Astrocyte (in vitro differentiated cells and primary cell): Measurements from ENCODE around the gene DCUN1D4. TPM values are rescaled to one million over a fixed set of nuclear protein-coding genes. Genes with fewer than 3 reads are reported as not detected.

ENCODE experiments used
- DNase-seq: peaks from one replicate; pipeline ENCODE4 v3.0.0-alpha.2; 2010; ENCODE audit warnings: low read depth
- FAIRE-seq: peaks from 2 replicates; lab custom pipeline; 2011; peaks lifted over from hg19 to GRCh38; lab: Jason Lieb, UNC
- H2AFZ ChIP-seq: 2 replicates; pipeline ENCODE4 v1.6.0; 2012; ENCODE audit warnings: low read depth, low read length, inconsistent platforms
- H3K27ac ChIP-seq: 2 replicates; pipeline ENCODE4 v1.5.1; 2011; ENCODE audit warnings: low read depth, low read length, inconsistent platforms
- H3K27me3 ChIP-seq: 2 replicates; pipeline ENCODE4 v1.6.0; 2011; ENCODE audit warnings: low read length, inconsistent platforms; ENCODE audit not compliant: insufficient read depth
- H3K36me3 ChIP-seq: 2 replicates; pipeline ENCODE4 v1.5.1; 2011; ENCODE audit warnings: low read length, inconsistent platforms; ENCODE audit not compliant: insufficient read depth
- H3K4me1 ChIP-seq: 2 replicates; pipeline ENCODE4 v1.5.1; 2011; ENCODE audit warnings: low read length, inconsistent platforms; ENCODE audit not compliant: insufficient read depth
- H3K4me2 ChIP-seq: 2 replicates; pipeline ENCODE4 v1.6.0; 2012; ENCODE audit warnings: low read length, inconsistent platforms
- H3K4me3 ChIP-seq: 2 replicates; pipeline ENCODE4 v1.5.1; 2011; ENCODE audit warnings: low read depth, mild to moderate bottlenecking, low read length, inconsistent platforms; ENCODE audit not compliant: insufficient read depth
- H3K79me2 ChIP-seq: 2 replicates; pipeline ENCODE4 v1.6.0; 2012; ENCODE audit warnings: mild to moderate bottlenecking, low read length, inconsistent platforms; ENCODE audit not compliant: insufficient read depth
- H3K9ac ChIP-seq: 2 replicates; pipeline ENCODE4 v1.6.0; 2012; ENCODE audit warnings: mild to moderate bottlenecking, low read length, inconsistent platforms
- H3K9me3 ChIP-seq: 2 replicates; pipeline ENCODE4 v1.5.1; 2012; ENCODE audit warnings: low read depth, mild to moderate bottlenecking, low read length, inconsistent platforms; ENCODE audit not compliant: insufficient read depth
- H4K20me1 ChIP-seq: 2 replicates; pipeline ENCODE4 v1.6.0; 2012; ENCODE audit warnings: low read length, inconsistent platforms; ENCODE audit not compliant: insufficient read depth
- H3K27ac Mint-ChIP-seq: one replicate; pipeline ENCODE4 v1.8.0; 2021; ENCODE audit warnings: mild to moderate bottlenecking, mixed read lengths; ENCODE audit not compliant: unreplicated experiment
- H3K27me3 Mint-ChIP-seq: one replicate; pipeline ENCODE4 v1.8.0; 2021; ENCODE audit warnings: low read depth, mixed read lengths; ENCODE audit not compliant: unreplicated experiment
- H3K36me3 Mint-ChIP-seq: one replicate; pipeline ENCODE4 v1.8.0; 2021; ENCODE audit warnings: low read depth, mixed read lengths; ENCODE audit not compliant: unreplicated experiment
- H3K4me1 Mint-ChIP-seq: one replicate; pipeline ENCODE4 v1.8.0; 2021; ENCODE audit warnings: low read depth, mixed read lengths; ENCODE audit not compliant: unreplicated experiment
- H3K4me3 Mint-ChIP-seq: one replicate; pipeline ENCODE4 v1.8.0; 2021; ENCODE audit warnings: mild to moderate bottlenecking, moderate library complexity, mixed read lengths; ENCODE audit not compliant: unreplicated experiment
- H3K9me3 Mint-ChIP-seq: one replicate; pipeline ENCODE4 v1.8.0; 2021; ENCODE audit warnings: mild to moderate bottlenecking, mixed read lengths; ENCODE audit not compliant: unreplicated experiment
- CTCF ChIP-seq: IDR thresholded peaks from 2 replicates; pipeline ENCODE4 v1.5.1; 2011; ENCODE audit warnings: low read depth, mild to moderate bottlenecking, inconsistent platforms, low read length, moderate library complexity; ENCODE audit not compliant: insufficient read depth
- EZH2 ChIP-seq: IDR thresholded peaks from 2 replicates; pipeline ENCODE4 v1.6.1; 2012; ENCODE audit warnings: mild to moderate bottlenecking, low read length, inconsistent platforms; ENCODE audit not compliant: insufficient read depth
- total RNA-seq: library from RNA; stranded (reverse); gene quantifications from 2 replicates; pipeline ENCODE4 v1.2.1, GENCODE V29; 2021

Gene DCUN1D4
- total RNA-seq, 1 donor from 2014 or later, result 59.0 TPM

GRCh38 chr4:51870441-51871188 lies 27.7 kb downstream of the DCUN1D4 start:
- Histone ChIP-seq H3K27me3 (no peaks in the 10 kb centered on the region), H3K4me3 (no peak overlapping the region), H3K79me2 (peaks cover 11% of the 10 kb centered on the region), H2AFZ (no peak overlapping the region), H3K9ac (no peak overlapping the region), H3K4me1 (peaks cover 5% of the 10 kb centered on the region), H3K36me3 (peaks cover 30% of the 10 kb centered on the region), H3K27ac (no peak overlapping the region), H4K20me1 (peaks cover 22% of the 10 kb centered on the region), H3K9me3 (no peaks in the 10 kb centered on the region), H3K4me2 (no peak overlapping the region)
- DNase-seq (no peak), FAIRE-seq (no peak)
- Mint-ChIP-seq H3K27me3 (no peaks in the 10 kb centered on the region), H3K4me1 (peaks cover 1% of the 10 kb centered on the region), H3K27ac (no peak overlapping the region), H3K9me3 (no peaks in the 10 kb centered on the region), H3K36me3 (peaks cover 30% of the 10 kb centered on the region), H3K4me3 (no peak overlapping the region)
- TF ChIP-seq EZH2 (no peak), CTCF (no peak)

GRCh38 chr4:51872283-51872997 lies 29.5 kb downstream of the DCUN1D4 start:
- peaks cover 5% of the 10 kb centered on the region for H3K4me1 ChIP-seq
- no peak overlapping the region for H3K4me2 ChIP-seq
- Mint-ChIP-seq H3K9me3 (no peaks in the 10 kb centered on the region), H3K4me3 (no peak overlapping the region), H3K4me1 (peaks cover 1% of the 10 kb centered on the region), H3K27ac (no peak overlapping the region), H3K36me3 (peaks cover 29% of the 10 kb centered on the region), H3K27me3 (no peaks in the 10 kb centered on the region)
- peaks cover 22% of the 10 kb centered on the region for H4K20me1 ChIP-seq
- H3K27me3 ChIP-seq, result no peaks in the 10 kb centered on the region
- H3K36me3 ChIP-seq, result peaks cover 31% of the 10 kb centered on the region
- no peaks in the 10 kb centered on the region for H3K9me3 ChIP-seq
- no peak overlapping the region for H3K9ac ChIP-seq
- no peak overlapping the region for H3K27ac ChIP-seq
- peaks cover 11% of the 10 kb centered on the region for H3K79me2 ChIP-seq
- no peak for TF ChIP-seq EZH2
- TF ChIP-seq CTCF, result no peak
- DNase-seq, result no peak
- H2AFZ ChIP-seq, result no peak overlapping the region
- no peak for FAIRE-seq
- no peak overlapping the region for H3K4me3 ChIP-seq
